GM20431 (cell line): ENCODE results near the gene SNRNP25.

Source experiments
- in situ Hi-C: fragments of 300-500 bp; cut with MseI, MboI; formaldehyde crosslinking; loops from one replicate; pipeline ENCODE4 v1.15.0; 2020; ENCODE audit warnings: low sequenced_read_pairs; ENCODE audit not compliant: unreplicated experiment

SNRNP25 gene

GRCh38 chr16:75580-76501 is 22.2 kb downstream of the SNRNP25 start:
- in situ Hi-C loops: no loop called here

- in situ Hi-C loops: no loop called here
These were observed 23.1 kb downstream of the SNRNP25 start for GRCh38 chr16:76535-77272.

- in situ Hi-C loops: no loop called here
These were observed 23.7 kb downstream of the SNRNP25 start for GRCh38 chr16:77273-77806.

DNA sequence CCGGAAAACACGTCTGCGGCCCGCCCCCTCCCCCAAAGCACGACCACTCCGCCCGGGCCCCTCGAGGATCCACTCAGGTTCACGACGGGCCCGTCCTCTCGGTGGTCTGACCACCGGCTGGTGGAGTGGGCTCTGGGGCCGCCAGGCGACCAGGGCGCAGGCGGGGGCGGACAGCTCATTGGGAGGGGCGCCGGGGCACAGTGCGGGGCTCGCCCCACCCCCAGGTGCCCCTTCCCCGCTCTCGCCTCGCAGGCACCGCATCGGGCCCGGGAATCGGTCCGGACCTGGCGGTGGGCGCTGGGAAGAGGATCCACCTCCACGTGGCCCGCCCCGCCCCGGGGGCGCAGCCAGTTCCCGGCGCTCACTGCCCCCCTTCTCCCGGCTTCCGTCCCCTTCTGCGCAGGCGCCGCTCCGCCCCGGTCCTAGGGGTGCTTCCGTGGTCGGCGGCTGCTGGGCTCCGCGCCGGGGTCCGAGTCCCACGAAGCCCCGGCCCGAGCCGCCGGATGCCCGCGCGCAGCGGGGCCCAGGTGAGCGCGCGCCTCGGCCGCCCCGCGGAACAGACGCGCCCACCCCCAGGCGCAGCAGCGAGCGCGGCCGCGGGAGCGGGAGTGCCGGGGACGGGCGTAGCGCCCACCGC is 24.3 kb downstream of the SNRNP25 start, which contains the start of gene MPG:
Gene MPG (plus strand): TSS at position 419 of the 637 bp plus-strand sequence. CDS start 85 bp downstream, at position 504.
- in situ Hi-C loops: no loop called here

DNA sequence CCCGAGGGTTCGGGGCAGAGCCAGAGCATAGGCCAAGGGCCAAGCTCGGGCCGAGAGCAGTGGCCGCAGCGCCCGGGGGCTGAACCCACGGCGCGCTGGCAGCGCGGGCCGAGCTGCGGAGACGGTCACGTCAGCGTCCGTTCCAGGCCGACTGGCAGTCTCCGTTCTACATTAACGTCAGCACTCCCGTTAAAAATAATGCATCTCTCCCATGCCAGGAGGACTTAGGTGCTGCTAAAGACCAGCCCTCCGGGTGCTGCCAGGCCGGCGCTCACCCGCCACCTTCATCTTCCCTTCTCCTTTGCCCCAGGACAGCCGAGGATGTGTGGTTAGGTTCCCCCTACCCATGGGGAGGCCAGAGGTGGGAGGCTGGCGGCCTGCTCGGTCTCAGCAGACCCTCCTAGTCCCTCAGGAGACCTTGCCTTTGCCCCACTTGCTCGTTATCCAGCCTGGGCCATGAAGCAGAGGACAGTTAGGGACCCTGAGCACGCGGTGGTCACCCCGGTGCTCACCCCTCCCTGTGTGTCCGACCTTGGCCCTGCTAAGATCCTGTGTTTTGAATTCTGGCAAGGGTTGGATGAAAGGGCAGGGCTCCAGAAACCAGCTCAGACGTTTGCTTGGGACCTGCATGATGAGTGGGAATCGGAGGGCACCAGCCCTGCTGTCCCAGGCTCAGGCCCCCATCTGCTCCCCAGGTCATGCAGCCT is 25.0 kb downstream of the SNRNP25 start:
- in situ Hi-C loops: no loop called here

DNA sequence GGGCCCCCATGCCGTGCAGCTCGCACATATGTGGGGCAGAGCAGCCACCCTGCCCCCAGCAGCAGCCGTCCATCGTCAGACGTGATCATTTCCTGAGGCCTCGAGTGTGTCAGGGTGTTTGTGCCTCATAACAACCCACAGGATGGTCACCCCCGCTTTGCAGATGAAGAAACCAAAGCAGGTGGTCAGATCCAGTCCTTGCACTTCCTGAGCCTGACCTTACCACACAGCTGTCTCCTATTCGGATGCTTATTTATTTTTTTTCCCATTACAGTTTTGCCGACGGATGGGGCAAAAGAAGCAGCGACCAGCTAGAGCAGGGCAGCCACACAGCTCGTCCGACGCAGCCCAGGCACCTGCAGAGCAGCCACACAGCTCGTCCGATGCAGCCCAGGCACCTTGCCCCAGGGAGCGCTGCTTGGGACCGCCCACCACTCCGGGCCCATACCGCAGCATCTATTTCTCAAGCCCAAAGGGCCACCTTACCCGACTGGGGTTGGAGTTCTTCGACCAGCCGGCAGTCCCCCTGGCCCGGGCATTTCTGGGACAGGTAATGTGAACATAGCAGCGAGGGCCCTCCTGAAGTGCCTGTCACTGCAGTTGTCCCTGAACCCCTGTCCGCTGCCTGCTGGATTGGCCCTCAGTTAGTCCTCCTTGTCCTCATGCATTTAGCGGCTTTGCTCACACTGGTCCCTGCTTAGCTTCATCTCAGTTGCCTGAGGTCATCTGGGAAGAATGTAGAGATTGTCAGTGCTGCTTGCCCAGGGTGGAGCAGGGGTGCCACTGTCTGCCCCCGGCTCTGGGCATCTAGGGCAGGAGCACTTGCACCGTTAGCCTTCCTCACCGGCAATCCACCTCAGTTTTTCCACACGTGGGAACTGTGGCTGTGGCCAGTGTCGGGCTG is 25.8 kb downstream of the SNRNP25 start:
- in situ Hi-C loops: no loop called here

DNA sequence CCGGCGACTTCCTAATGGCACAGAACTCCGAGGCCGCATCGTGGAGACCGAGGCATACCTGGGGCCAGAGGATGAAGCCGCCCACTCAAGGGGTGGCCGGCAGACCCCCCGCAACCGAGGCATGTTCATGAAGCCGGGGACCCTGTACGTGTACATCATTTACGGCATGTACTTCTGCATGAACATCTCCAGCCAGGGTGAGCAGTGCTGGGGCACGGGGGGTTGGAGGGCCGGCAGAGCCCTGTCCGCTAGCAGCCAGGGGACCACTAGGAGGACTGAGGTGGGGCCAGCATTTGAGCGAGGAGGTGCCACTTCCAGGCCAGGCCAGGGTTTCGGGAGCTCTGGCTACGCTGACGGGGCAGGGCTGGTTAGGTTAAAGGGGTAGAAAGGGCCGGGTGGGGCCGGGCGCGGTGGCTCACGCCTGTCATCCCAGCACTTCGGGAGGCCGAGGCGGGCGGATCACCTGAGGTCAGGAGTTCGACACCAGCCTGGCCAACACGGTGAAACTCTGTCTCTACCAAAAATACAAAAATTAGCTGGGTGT is 29.5 kb downstream of the SNRNP25 start:
- in situ Hi-C loops: no loop called here

DNA sequence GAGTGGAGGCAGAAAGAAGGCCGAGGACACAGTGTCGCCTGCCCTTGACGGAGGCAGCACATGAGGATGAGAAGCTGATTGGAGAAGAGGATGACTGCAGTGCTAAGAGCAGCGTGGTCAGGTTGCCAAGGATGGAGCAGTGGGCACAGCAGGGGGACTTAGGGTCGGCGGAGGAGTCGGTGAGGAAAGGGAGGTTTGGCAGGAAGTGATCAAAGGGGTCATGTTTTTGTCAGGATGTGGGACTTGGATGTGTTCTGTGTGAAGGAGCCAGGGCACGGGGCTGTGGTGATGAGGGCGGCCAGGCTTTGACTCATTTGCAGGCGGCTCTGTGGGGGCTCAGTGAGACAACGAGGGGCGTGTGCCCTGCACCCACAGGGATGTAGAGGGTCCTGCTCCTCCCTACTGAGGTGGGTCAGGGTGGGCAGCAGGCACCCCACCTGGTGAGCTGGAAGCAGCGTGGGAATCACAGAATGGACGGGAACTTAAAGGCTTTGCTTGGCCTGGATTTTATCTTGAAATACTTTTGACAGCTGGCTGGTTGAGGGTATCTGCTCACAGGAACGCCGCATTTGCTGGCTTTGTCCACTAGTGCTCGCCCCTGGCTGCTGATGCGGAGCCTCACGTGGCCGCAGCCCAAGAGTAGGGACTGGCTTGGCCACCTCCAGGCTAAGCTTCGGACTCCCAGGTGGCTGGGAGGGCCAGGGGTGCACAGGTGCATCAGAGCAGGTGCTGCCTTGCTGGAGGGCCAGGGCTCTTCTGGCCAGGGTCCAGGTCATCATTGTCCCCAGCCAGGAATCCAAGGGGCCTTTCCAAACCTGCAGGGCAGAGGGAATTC is 30.4 kb downstream of the SNRNP25 start:
- in situ Hi-C loops: no loop called here

DNA sequence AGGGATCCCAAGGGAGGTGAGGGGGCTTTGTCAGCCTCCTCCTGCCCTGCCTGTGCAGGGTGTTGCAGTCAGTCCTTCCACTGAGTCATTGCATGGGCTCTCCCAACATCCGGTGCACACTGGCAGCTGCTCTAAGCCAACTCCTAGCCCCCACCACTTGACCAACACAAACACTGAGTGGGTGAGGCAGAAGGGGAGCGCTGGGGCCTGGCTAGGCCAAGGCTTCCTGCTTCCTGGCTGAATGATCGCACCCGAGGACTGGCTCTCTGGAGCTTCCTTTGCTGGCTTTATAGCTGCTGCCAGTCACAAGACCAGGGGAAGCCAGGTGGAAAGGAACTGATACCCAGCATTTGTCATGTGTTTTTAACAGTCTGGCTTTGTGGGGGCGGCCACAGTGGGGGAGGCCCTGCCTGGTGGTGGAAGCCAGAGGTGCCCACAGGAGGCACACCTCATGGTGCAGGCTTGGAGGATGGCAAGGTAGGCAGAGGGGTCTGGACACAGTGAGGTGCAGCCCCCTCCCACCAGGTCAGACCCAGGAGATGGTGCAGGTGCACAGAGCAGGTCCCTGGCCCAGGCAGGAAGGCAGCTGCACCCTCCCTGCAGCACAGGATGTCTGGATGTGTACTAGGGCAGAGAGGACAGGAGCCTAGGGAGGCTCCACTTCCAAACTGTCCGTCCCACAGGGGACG is 31.2 kb downstream of the SNRNP25 start:
- in situ Hi-C loops: no loop called here

DNA sequence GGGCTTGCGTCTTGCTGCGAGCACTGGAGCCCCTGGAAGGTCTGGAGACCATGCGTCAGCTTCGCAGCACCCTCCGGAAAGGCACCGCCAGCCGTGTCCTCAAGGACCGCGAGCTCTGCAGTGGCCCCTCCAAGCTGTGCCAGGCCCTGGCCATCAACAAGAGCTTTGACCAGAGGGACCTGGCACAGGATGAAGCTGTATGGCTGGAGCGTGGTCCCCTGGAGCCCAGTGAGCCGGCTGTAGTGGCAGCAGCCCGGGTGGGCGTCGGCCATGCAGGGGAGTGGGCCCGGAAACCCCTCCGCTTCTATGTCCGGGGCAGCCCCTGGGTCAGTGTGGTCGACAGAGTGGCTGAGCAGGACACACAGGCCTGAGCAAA is 31.8 kb downstream of the SNRNP25 start:
- in situ Hi-C loops: no loop called here

GRCh38 chr16:85865-86264 is 32.2 kb downstream of the SNRNP25 start:
- in situ Hi-C loops: no loop called here

GRCh38 chr16:86483-86952 is 32.9 kb downstream of the SNRNP25 start:
- in situ Hi-C loops: no loop called here

DNA sequence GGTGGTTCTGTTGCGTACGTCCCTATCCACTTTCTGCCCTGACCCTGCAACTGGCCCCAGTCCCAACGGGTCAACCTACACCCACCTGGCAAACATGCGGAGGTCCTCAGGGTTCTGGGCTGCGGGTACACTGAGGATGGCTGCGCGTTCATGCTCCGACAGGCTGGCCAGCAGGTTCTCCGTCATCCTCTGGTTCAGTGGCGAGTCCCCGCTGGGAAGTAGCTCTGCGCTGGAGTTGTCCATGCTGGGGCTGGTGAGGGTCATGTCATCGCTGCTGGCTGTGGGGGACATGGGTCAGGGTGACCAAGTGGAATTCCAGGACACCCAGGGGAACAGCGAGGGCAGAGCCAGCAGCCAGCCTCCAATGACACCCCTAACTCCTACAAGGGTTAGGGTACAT is 35.0 kb downstream of the SNRNP25 start:
- in situ Hi-C loops: no loop called here

- in situ Hi-C loops: no loop called here
These were observed 36.0 kb downstream of the SNRNP25 start for GRCh38 chr16:89391-90302.

GRCh38 chr16:91484-91883 is 37.9 kb downstream of the SNRNP25 start:
- in situ Hi-C loops: no loop called here
